Measurements from ENCODE around the gene OR1F1. TPM values are rescaled to one million over a fixed set of nuclear protein-coding genes. Genes with fewer than 3 reads are reported as not detected.
"Not testable (repeated sequence)": the region's sequence is repeated elsewhere in the genome, so short reads cannot be mapped to it uniquely, and the experiment has no call there.

Gene OR1F1
- total RNA-seq, 4 donors from 2014 or later, result not detected

- ATAC-seq, result no peak
- TF ChIP-seq POLR2A (IDR thresholded peaks at IDR 0.05) (no peak), POLR2AphosphoS5 (IDR thresholded peaks at IDR 0.05) (no peak), EP300 (IDR thresholded peaks at IDR 0.05) (no peak)
- TF ChIP-seq, protein P1, sequence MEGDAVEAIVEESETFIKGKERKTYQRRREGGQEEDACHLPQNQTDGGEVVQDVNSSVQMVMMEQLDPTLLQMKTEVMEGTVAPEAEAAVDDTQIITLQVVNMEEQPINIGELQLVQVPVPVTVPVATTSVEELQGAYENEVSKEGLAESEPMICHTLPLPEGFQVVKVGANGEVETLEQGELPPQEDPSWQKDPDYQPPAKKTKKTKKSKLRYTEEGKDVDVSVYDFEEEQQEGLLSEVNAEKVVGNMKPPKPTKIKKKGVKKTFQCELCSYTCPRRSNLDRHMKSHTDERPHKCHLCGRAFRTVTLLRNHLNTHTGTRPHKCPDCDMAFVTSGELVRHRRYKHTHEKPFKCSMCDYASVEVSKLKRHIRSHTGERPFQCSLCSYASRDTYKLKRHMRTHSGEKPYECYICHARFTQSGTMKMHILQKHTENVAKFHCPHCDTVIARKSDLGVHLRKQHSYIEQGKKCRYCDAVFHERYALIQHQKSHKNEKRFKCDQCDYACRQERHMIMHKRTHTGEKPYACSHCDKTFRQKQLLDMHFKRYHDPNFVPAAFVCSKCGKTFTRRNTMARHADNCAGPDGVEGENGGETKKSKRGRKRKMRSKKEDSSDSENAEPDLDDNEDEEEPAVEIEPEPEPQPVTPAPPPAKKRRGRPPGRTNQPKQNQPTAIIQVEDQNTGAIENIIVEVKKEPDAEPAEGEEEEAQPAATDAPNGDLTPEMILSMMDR (IDR thresholded peaks at IDR 0.05), result no peak
- peaks cover 0 to 6% (median 0%) of the 10 kb centered on the region in 3 donors for H3K9me3 ChIP-seq
- H3K4me3 ChIP-seq, result no peak overlapping the region
- H3K36me3 ChIP-seq, result no peaks in the 10 kb centered on the region
- peaks cover 0 to 15% (median 0%) of the 10 kb centered on the region in 3 donors for H3K4me1 ChIP-seq
- H3K27me3 ChIP-seq, result peaks cover 93% of the 10 kb centered on the region
- H3K27ac ChIP-seq, result no peak overlapping the region
- 70 to 81% methylated on average over 6 to 7 of the region's 20 CpGs for WGBS, 2 donors (ENCODE audit: low coverage in 1 of 2)
Observed at GRCh38 chr16:3194792-3195191, 6.8 kb downstream of the OR1F1 start.

- H3K27me3 ChIP-seq, result peaks cover 91% of the 10 kb centered on the region
- H3K4me1 ChIP-seq, result peaks cover 0 to 9% (median 0%) of the 10 kb centered on the region in 3 donors
- no peak for ATAC-seq
- no peak for TF ChIP-seq EP300 (IDR thresholded peaks at IDR 0.05)
- TF ChIP-seq POLR2AphosphoS5 (IDR thresholded peaks at IDR 0.05), result no peak
- no peak overlapping the region for H3K4me3 ChIP-seq
- H3K9me3 ChIP-seq, result peaks cover 0 to 6% (median 0%) of the 10 kb centered on the region in 3 donors
- H3K36me3 ChIP-seq, result no peaks in the 10 kb centered on the region
- WGBS, 2 donors (ENCODE audit: low coverage in 1 of 2), result 41 to 86% methylated on average over 4 of the region's 10 CpGs
- H3K27ac ChIP-seq, result no peak overlapping the region
Observed at GRCh38 chr16:3195975-3196374, 8.0 kb downstream of the OR1F1 start.

- not testable (repeated sequence) for H3K4me3 ChIP-seq, H3K4me1 ChIP-seq, H3K27ac ChIP-seq, H3K36me3 ChIP-seq, ATAC-seq, H3K9me3 ChIP-seq
- WGBS, 2 donors (ENCODE audit: low coverage in 1 of 2), result 61 to 63% methylated on average over 3 of the region's 3 CpGs
- peaks cover 86% of the 10 kb centered on the region for H3K27me3 ChIP-seq
Observed at GRCh38 chr16:3197694-3198333, 9.8 kb downstream of the OR1F1 start.

GRCh38 chr16:3198334-3199072 lies 10.5 kb downstream of the OR1F1 start:
- H3K4me1 ChIP-seq, result no peaks in the 10 kb centered on the region
- H3K27ac ChIP-seq, result no peak overlapping the region
- ATAC-seq, result no peak
- no peak for TF ChIP-seq POLR2A (IDR thresholded peaks at IDR 0.05)
- H3K27me3 ChIP-seq, result peaks cover 86% of the 10 kb centered on the region
- WGBS, 2 donors (ENCODE audit: low coverage in 1 of 2), result 68% methylated on average over 13 of the region's 13 CpGs; no CpG with 5 or more reads in 1 of the 2 donors
- peaks cover 0 to 7% (median 0%) of the 10 kb centered on the region in 3 donors for H3K9me3 ChIP-seq
- no peak overlapping the region for H3K4me3 ChIP-seq
- H3K36me3 ChIP-seq, result no peaks in the 10 kb centered on the region

GRCh38 chr16:3202903-3203539 lies 15.0 kb downstream of the OR1F1 start:
- no peak for ATAC-seq

GRCh38 chr16:3205939-3206338 lies 17.9 kb downstream of the OR1F1 start:
- WGBS, 2 donors (ENCODE audit: low coverage in 1 of 2), result 70 to 71% methylated on average over 3 of the region's 3 CpGs
- not testable (repeated sequence) for H3K4me1 ChIP-seq, ATAC-seq, H3K36me3 ChIP-seq, H3K27ac ChIP-seq, H3K4me3 ChIP-seq
- Histone ChIP-seq H3K9me3 (peaks cover 0 to 44% (median 0%) of the 10 kb centered on the region in 3 donors), H3K27me3 (peaks cover 57% of the 10 kb centered on the region)

More at GRCh38 chr16:3202903-3203539, 15.0 kb downstream of the OR1F1 start:
- peaks cover 70% of the 10 kb centered on the region for H3K27me3 ChIP-seq
- peaks cover 0 to 44% (median 0%) of the 10 kb centered on the region in 3 donors for H3K9me3 ChIP-seq
- 66 to 69% methylated on average over 4 to 5 of the region's 6 CpGs for WGBS, 2 donors (ENCODE audit: low coverage in 1 of 2)
- H3K36me3 ChIP-seq, result no peaks in the 10 kb centered on the region
- H3K4me1 ChIP-seq, result no peaks in the 10 kb centered on the region
- no peak overlapping the region for H3K27ac ChIP-seq
- TF ChIP-seq POLR2AphosphoS5 (IDR thresholded peaks at IDR 0.05) (no peak), EP300 (IDR thresholded peaks at IDR 0.05) (no peak), POLR2A (IDR thresholded peaks at IDR 0.05) (no peak)
- TF ChIP-seq, protein P1 (IDR thresholded peaks at IDR 0.05), result no peak
- H3K4me3 ChIP-seq, result no peak overlapping the region
